ENCODE measurements around the gene KCNMB2.

Gene KCNMB2

DNA sequence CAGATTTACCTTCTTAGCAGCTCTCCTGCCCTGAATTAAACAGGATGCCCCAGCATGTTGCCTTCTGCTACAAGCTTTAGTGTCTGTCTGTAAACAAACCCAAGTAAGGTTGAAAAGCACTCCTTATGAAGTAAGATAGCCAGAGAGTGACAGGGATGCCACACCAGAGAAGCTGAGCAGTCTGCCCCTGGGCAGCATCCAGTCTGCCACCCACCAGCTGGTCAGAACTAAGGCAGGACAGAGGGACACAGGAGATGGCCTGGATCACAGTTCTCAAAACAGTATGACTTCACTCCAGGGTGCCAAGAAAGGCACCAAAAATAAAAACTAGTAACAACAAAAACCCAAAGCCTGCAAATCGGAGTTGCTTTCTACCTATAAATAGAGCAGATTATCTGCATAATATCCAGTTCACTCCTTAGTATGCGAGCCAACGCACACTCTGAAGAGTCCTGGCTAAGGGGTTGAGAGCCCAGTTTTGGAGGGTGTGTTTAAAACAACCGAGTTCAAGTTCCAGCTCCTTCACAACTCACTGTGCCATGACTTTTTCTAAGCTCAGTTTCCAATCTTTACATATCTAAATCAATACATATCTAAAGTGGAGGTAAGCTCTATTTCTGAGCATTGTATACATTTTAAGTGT is 198.9 kb downstream of the KCNMB2 start:
- Histone ChIP-seq H3F3A (ENCODE audit: control insufficient read depth, insufficient read depth) (no peaks in the 10 kb centered on the region), H3K79me2 (ENCODE audit: control insufficient read depth, low read length) (no peaks in the 10 kb centered on the region), H3K9me2 (replicated peaks; ENCODE audit: control insufficient read depth, low read length) (no peaks in the 10 kb centered on the region), H3K9me3 (ENCODE audit: control insufficient read depth, insufficient read depth, low read length) (no peaks in the 10 kb centered on the region), H3K36me3 (ENCODE audit: control insufficient read depth, low read length) (no peaks in the 10 kb centered on the region), H3K27ac (ENCODE audit: low read depth, low read length) (no peak overlapping the region), H3K4me1 (ENCODE audit: control insufficient read depth, low read length) (no peaks in the 10 kb centered on the region), H4K20me1 (ENCODE audit: control insufficient read depth, insufficient read depth, low read depth, low read length) (no peaks in the 10 kb centered on the region), H3K4me3 (ENCODE audit: low read length) (no peak overlapping the region), H3K27me3 (ENCODE audit: control insufficient read depth, low read length) (no peaks in the 10 kb centered on the region), H3K4me2 (ENCODE audit: low read length) (no peak overlapping the region)
- TF ChIP-seq, protein P1, sequence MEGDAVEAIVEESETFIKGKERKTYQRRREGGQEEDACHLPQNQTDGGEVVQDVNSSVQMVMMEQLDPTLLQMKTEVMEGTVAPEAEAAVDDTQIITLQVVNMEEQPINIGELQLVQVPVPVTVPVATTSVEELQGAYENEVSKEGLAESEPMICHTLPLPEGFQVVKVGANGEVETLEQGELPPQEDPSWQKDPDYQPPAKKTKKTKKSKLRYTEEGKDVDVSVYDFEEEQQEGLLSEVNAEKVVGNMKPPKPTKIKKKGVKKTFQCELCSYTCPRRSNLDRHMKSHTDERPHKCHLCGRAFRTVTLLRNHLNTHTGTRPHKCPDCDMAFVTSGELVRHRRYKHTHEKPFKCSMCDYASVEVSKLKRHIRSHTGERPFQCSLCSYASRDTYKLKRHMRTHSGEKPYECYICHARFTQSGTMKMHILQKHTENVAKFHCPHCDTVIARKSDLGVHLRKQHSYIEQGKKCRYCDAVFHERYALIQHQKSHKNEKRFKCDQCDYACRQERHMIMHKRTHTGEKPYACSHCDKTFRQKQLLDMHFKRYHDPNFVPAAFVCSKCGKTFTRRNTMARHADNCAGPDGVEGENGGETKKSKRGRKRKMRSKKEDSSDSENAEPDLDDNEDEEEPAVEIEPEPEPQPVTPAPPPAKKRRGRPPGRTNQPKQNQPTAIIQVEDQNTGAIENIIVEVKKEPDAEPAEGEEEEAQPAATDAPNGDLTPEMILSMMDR (IDR thresholded peaks at IDR 0.05; ENCODE audit: low read depth, low read length, poor library complexity, severe bottlenecking) = no peak
- no peak for TF ChIP-seq EZH2phosphoT487 (IDR thresholded peaks at IDR 0.05; ENCODE audit: borderline replicate concordance, low read length)

DNA sequence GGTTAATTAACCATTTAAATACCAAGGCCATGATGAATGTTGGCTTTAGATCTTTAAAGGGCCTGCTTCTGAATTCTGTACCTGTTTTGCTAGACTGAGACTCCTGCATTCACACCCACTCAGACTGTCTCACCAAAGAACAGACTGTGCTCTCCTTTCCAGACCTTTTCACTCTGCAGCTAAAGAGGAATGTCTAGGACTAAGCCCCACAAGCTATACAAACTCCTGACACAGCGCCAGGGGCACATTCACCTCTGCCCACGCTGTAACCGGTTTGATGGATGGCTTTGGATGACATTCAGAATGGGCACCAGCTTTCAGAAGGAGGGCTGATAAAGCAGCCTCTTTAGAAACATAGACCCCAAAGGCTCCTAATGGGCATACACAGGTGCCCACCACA is 200.1 kb downstream of the KCNMB2 start:
- Histone ChIP-seq H3K36me3 (ENCODE audit: control insufficient read depth, low read length) (no peaks in the 10 kb centered on the region), H3K4me2 (ENCODE audit: low read length) (no peak overlapping the region), H3K79me2 (ENCODE audit: control insufficient read depth, low read length) (no peaks in the 10 kb centered on the region), H3K9me3 (ENCODE audit: control insufficient read depth, insufficient read depth, low read length) (no peaks in the 10 kb centered on the region), H4K20me1 (ENCODE audit: control insufficient read depth, insufficient read depth, low read depth, low read length) (no peaks in the 10 kb centered on the region), H3K9me2 (replicated peaks; ENCODE audit: control insufficient read depth, low read length) (no peaks in the 10 kb centered on the region), H3K27me3 (ENCODE audit: control insufficient read depth, low read length) (no peaks in the 10 kb centered on the region), H3F3A (ENCODE audit: control insufficient read depth, insufficient read depth) (no peaks in the 10 kb centered on the region), H3K4me3 (ENCODE audit: low read length) (no peak overlapping the region), H3K4me1 (ENCODE audit: control insufficient read depth, low read length) (no peaks in the 10 kb centered on the region), H3K27ac (ENCODE audit: low read depth, low read length) (no peak overlapping the region)
- TF ChIP-seq EZH2phosphoT487 (IDR thresholded peaks at IDR 0.05; ENCODE audit: borderline replicate concordance, low read length) = no peak
- TF ChIP-seq, protein P1 (IDR thresholded peaks at IDR 0.05; ENCODE audit: low read depth, low read length, poor library complexity, severe bottlenecking) = no peak

DNA sequence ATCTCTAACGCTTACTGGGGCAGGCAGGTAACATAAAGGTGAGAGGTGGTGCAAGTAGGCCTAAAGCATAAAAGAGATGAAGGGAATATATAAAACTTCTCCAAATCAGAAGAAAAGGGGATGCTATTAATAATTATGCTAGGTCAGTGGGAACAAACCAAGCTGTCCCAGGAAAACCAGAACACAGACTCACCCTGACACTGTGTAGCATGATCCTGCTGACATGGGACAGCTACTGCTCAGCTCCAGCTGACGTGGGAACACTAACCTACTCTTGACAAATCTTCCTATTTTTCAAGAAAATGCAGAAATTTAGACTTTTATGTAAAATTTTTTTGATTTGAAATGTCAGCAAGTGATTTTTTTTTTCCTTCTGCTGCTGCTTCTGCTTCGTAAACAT is 203.5 kb downstream of the KCNMB2 start:
- Histone ChIP-seq H3K27me3 (ENCODE audit: control insufficient read depth, low read length) (no peaks in the 10 kb centered on the region), H3K4me1 (ENCODE audit: control insufficient read depth, low read length) (no peaks in the 10 kb centered on the region), H3K9me3 (ENCODE audit: control insufficient read depth, insufficient read depth, low read length) (no peaks in the 10 kb centered on the region), H3K36me3 (ENCODE audit: control insufficient read depth, low read length) (no peaks in the 10 kb centered on the region), H3K9me2 (replicated peaks; ENCODE audit: control insufficient read depth, low read length) (no peaks in the 10 kb centered on the region), H3K79me2 (ENCODE audit: control insufficient read depth, low read length) (no peaks in the 10 kb centered on the region), H3K27ac (ENCODE audit: low read depth, low read length) (no peak overlapping the region), H3F3A (ENCODE audit: control insufficient read depth, insufficient read depth) (no peaks in the 10 kb centered on the region), H4K20me1 (ENCODE audit: control insufficient read depth, insufficient read depth, low read depth, low read length) (no peaks in the 10 kb centered on the region), H3K4me3 (ENCODE audit: low read length) (no peak overlapping the region), H3K4me2 (ENCODE audit: low read length) (no peak overlapping the region)
- TF ChIP-seq, protein P1 (IDR thresholded peaks at IDR 0.05; ENCODE audit: low read depth, low read length, poor library complexity, severe bottlenecking) = no peak
- TF ChIP-seq EZH2phosphoT487 (IDR thresholded peaks at IDR 0.05; ENCODE audit: borderline replicate concordance, low read length) = no peak

All from DOHH2 (cell line).